Keratinocyte (primary cell): Measurements from ENCODE around the gene ZFX. TPM values are rescaled to one million over a fixed set of nuclear protein-coding genes. Genes with fewer than 3 reads are reported as not detected.

ENCODE experiments used
- DNase-seq: peaks from one replicate; pipeline ENCODE4 v3.0.0-alpha.2; 2011; ENCODE audit warnings: low read depth, missing footprints, low spot score
- FAIRE-seq: peaks from 2 replicates; lab custom pipeline; 2011; peaks lifted over from hg19 to GRCh38; lab: Jason Lieb, UNC
- H2AFZ ChIP-seq: 2 replicates; pipeline ENCODE4 v1.6.0; 2012; ENCODE audit warnings: low read length, control low read depth, inconsistent platforms; ENCODE audit not compliant: control insufficient read depth
- H3K27ac ChIP-seq: 2 replicates; pipeline ENCODE4 v1.5.1; 2011; ENCODE audit warnings: low read length; ENCODE audit not compliant: control insufficient read depth, insufficient read depth
- H3K27me3 ChIP-seq: 3 replicates; pipeline ENCODE4 v1.6.0; 2011; ENCODE audit warnings: low read length; ENCODE audit not compliant: control insufficient read depth, insufficient read depth; ENCODE audit errors: extremely low read depth
- H3K36me3 ChIP-seq, 2 experiments: 2 replicates in 1 of 2; 3 replicates in 1 of 2; pipeline ENCODE4 v1.5.1; 2011; ENCODE audit warnings: low read length in 2 of 2, mild to moderate bottlenecking in 1 of 2; ENCODE audit not compliant: control insufficient read depth in 2 of 2, insufficient read depth in 2 of 2; ENCODE audit errors: extremely low read depth in 1 of 2
- H3K4me1 ChIP-seq: 3 replicates; pipeline ENCODE4 v1.5.1; 2011; ENCODE audit warnings: low read length; ENCODE audit not compliant: control insufficient read depth, insufficient read depth; ENCODE audit errors: extremely low read depth
- H3K4me2 ChIP-seq: 3 replicates; pipeline ENCODE4 v1.6.0; 2011; ENCODE audit warnings: low read depth, low read length; ENCODE audit not compliant: control insufficient read depth, insufficient read depth; ENCODE audit errors: extremely low read depth
- H3K4me3 ChIP-seq, 3 experiments: fragments of 200-600 bp in 1 of 3; sonication (generic) in 1 of 3; 2 replicates in 2 of 3; 3 replicates in 1 of 3; pipeline ENCODE4 v1.5.1; 2011 to 2016; ENCODE audit warnings: low read length in 3 of 3, mild to moderate bottlenecking in 3 of 3, control low read depth in 2 of 3, inconsistent platforms in 1 of 3, low read depth in 1 of 3, mixed read lengths in 1 of 3, mixed run types in 1 of 3, moderate library complexity in 1 of 3; ENCODE audit not compliant: control insufficient read depth in 2 of 3, insufficient read depth in 2 of 3; ENCODE audit errors: extremely low read depth in 1 of 3
- H3K79me2 ChIP-seq: 2 replicates; pipeline ENCODE4 v1.6.0; 2012; ENCODE audit warnings: low read length; ENCODE audit not compliant: control insufficient read depth, insufficient read depth
- H3K9ac ChIP-seq: 3 replicates; pipeline ENCODE4 v1.6.0; 2011; ENCODE audit warnings: low read length; ENCODE audit not compliant: control insufficient read depth, insufficient read depth; ENCODE audit errors: extremely low read depth
- H3K9me1 ChIP-seq: 3 replicates; pipeline ENCODE4 v1.6.0; 2011; ENCODE audit warnings: low read length; ENCODE audit not compliant: control insufficient read depth, insufficient read depth; ENCODE audit errors: extremely low read depth
- H3K9me3 ChIP-seq: 2 replicates; pipeline ENCODE4 v1.5.1; 2012; ENCODE audit warnings: low read depth, low read length; ENCODE audit not compliant: control insufficient read depth
- H4K20me1 ChIP-seq: 3 replicates; pipeline ENCODE4 v1.6.0; 2011; ENCODE audit warnings: low read length; ENCODE audit not compliant: control insufficient read depth, insufficient read depth; ENCODE audit errors: extremely low read depth
- EZH2 ChIP-seq: IDR thresholded peaks from one replicate; pipeline ENCODE4 v1.6.1; 2012; ENCODE audit warnings: inconsistent platforms, mild to moderate bottlenecking, low read length, moderate library complexity
- dilution Hi-C: fragments of 300-500 bp; cut with MboI; formaldehyde crosslinking; loops from one replicate; pipeline ENCODE4 v1.7.0; 2020; ENCODE audit warnings: low sequenced_read_pairs; ENCODE audit not compliant: extremely low pct_ligation_motif_present
- polyA plus RNA-seq, 5 experiments: library from polyadenylated mRNA; depleted of rRNA in 3 of 5; stranded (reverse) in 3 of 5; stranded (forward) in 1 of 5; unstranded in 1 of 5; fragments of >200 nt; gene quantifications; 1 replicate in 1 of 5; 2 replicates in 3 of 5; 3 replicates in 1 of 5; pipeline versions ENCODE4 v1.2.1 to v1.2.3, GENCODE V29; 2011 to 2012; ENCODE audit warnings: missing spikeins in 2 of 5, low read depth in 1 of 5, low replicate concordance in 1 of 5
- TF ChIP-seq, protein P1 (sequence below), 3 experiments: IDR thresholded peaks in 1 of 3; conservative IDR thresholded peaks in 1 of 3; optimal IDR thresholded peaks in 1 of 3; 2 replicates in 2 of 3; 3 replicates in 1 of 3; pipeline versions ENCODE3 to v1.5.1; 2011; ENCODE audit warnings: low read length in 3 of 3, mild to moderate bottlenecking in 3 of 3, moderate library complexity in 2 of 3, control low read depth in 1 of 3, inconsistent platforms in 1 of 3; ENCODE audit not compliant: insufficient read depth in 2 of 3; ENCODE audit errors: extremely low read depth in 1 of 3

ZFX gene
- polyA plus RNA-seq, 1 donor (not counting 4 experiments of a cell fraction or from before 2014, with no cell fraction given): 24.3 TPM

DNA sequence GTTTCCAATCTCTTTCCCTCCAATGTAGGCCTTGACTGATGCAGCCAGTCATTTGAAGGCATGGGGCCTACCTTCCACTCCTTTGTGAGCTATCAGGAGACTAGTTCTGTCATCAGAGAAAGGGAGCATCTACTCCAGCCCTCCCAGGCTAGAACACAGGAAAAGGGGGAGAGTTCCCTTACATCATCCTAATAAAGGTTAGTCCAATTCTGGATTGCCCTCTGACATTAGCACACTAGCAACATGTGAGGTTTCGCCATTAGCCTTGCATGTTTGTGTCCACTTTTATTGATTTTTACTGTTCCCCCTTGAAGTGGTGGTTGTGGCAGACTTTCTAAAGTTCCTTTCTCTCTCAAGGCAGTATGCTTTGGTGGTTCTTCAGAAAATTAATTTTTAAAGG, 67.3 kb downstream of the ZFX start:
- Histone ChIP-seq H3K4me3 (no peak overlapping the region), H3K79me2 (no peaks in the 10 kb centered on the region), H3K9me1 (peaks cover 3% of the 10 kb centered on the region), H4K20me1 (no peaks in the 10 kb centered on the region), H3K36me3 (peaks cover 0 to 6% of the 10 kb centered on the region in 2 experiments), H3K4me2 (no peak overlapping the region), H2AFZ (no peak overlapping the region), H3K9me3 (no peaks in the 10 kb centered on the region), H3K4me1 (peaks cover 12% of the 10 kb centered on the region), H3K27ac (no peak overlapping the region), H3K27me3 (no peaks in the 10 kb centered on the region), H3K9ac (no peak overlapping the region)
- dilution Hi-C loops: no loop called here
- DNase-seq (no peak), FAIRE-seq (no peak)
- TF ChIP-seq EZH2: no peak
- TF ChIP-seq, protein P1, sequence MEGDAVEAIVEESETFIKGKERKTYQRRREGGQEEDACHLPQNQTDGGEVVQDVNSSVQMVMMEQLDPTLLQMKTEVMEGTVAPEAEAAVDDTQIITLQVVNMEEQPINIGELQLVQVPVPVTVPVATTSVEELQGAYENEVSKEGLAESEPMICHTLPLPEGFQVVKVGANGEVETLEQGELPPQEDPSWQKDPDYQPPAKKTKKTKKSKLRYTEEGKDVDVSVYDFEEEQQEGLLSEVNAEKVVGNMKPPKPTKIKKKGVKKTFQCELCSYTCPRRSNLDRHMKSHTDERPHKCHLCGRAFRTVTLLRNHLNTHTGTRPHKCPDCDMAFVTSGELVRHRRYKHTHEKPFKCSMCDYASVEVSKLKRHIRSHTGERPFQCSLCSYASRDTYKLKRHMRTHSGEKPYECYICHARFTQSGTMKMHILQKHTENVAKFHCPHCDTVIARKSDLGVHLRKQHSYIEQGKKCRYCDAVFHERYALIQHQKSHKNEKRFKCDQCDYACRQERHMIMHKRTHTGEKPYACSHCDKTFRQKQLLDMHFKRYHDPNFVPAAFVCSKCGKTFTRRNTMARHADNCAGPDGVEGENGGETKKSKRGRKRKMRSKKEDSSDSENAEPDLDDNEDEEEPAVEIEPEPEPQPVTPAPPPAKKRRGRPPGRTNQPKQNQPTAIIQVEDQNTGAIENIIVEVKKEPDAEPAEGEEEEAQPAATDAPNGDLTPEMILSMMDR (optimal IDR thresholded peaks at IDR 0.05 in 1 of 3, IDR thresholded peaks at IDR 0.05 in 1 of 3, conservative IDR thresholded peaks at IDR 0.05 in 1 of 3; ENCODE audit: extremely low read depth in 1 of 3, insufficient read depth in 2 of 3, low read length in 3 of 3): no peak

DNA sequence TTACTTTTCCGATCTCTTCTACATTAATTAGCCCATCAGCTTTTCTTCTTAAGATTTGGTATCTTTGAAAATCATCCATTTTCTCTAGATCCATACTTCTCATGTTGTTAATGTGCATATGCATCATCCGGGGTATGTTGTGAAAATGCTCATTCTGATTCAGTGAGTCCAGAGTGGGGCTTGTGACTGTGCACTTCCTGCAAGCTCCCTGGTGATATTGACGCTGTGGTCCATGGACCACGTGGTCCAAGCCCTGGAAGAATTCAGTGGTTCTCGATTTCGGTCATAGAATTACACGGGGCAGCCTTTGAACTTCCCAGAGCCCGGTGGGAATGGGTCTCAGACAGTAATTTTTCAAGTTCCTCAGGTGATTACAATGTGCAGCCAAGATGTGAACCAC, 69.8 kb downstream of the ZFX start:
- no peak for FAIRE-seq
- TF ChIP-seq, protein P1 (optimal IDR thresholded peaks at IDR 0.05 in 1 of 3, IDR thresholded peaks at IDR 0.05 in 1 of 3, conservative IDR thresholded peaks at IDR 0.05 in 1 of 3; ENCODE audit: extremely low read depth in 1 of 3, insufficient read depth in 2 of 3, low read length in 3 of 3): no peak
- TF ChIP-seq EZH2: no peak
- H3K9ac ChIP-seq: no peak overlapping the region

More for the DNA sequence above, 69.8 kb downstream of the ZFX start:
- DNase-seq: no peak
- dilution Hi-C loops: no loop called here
- Histone ChIP-seq H3K27ac (no peak overlapping the region), H3K36me3 (peaks cover 0 to 4% of the 10 kb centered on the region in 2 experiments), H3K4me2 (no peak overlapping the region), H3K79me2 (no peaks in the 10 kb centered on the region), H2AFZ (no peak overlapping the region), H3K9me1 (no peaks in the 10 kb centered on the region), H4K20me1 (no peaks in the 10 kb centered on the region), H3K27me3 (no peaks in the 10 kb centered on the region), H3K9me3 (no peaks in the 10 kb centered on the region), H3K4me1 (peaks cover 12% of the 10 kb centered on the region), H3K4me3 (no peak overlapping the region)
